ENCODE results near the gene EIF2B4. TPM values are rescaled to one million over a fixed set of nuclear protein-coding genes. Genes with fewer than 3 reads are reported as not detected.
"Not testable (repeated sequence)": the region's sequence is repeated elsewhere in the genome, so short reads cannot be mapped to it uniquely, and the experiment has no call there.

Gene EIF2B4
- total and polyA plus RNA-seq, 7 experiments from 2014 or later: 23.8 to 56.1 (median 42.2) TPM

GRCh38 chr2:27319839-27320238 is 50.3 kb downstream of the EIF2B4 start:
- H3K27me3 Mint-ChIP-seq; ATAC-seq; H3K9me3 Mint-ChIP-seq; intact Hi-C loops (cut with micrococcal nuclease); H3K9me3 ChIP-seq (ENCODE audit: control insufficient read depth in 2 of 3, low read length in 3 of 3); H3K27ac Mint-ChIP-seq; DNase-seq; H3K27ac ChIP-seq (ENCODE audit: low read depth, low read length); H3K4me3 Mint-ChIP-seq; H3K27me3 ChIP-seq (ENCODE audit: control insufficient read depth in 2 of 2, insufficient read depth in 2 of 2, low read length in 2 of 2); H3K4me3 ChIP-seq (ENCODE audit: low read length): not testable (repeated sequence)
- H3K4me1 Mint-ChIP-seq: peaks cover 12 to 30% (median 23%) of the 10 kb centered on the region in 7 donors
- ChIA-PET CTCF (interaction anchor here (1.4 kb wide), 1 partner anchor 17 kb away, joined by 6 read pairs; no protein-coding TSS in a partner anchor), POLR2A (interaction anchor here (0.7 to 1.1 kb wide), 2 partner anchors 8 to 574 kb away, joined by 3 to 4 read pairs; no protein-coding TSS in a partner anchor)
- H3K36me3 Mint-ChIP-seq: peaks cover 0 to 13% (median 0%) of the 10 kb centered on the region in 5 donors
- H3K36me3 ChIP-seq (ENCODE audit: control insufficient read depth in 2 of 3, insufficient read depth in 3 of 3, low read length in 3 of 3): peaks cover 0 to 29% (median 0%) of the 10 kb centered on the region in 3 experiments
- H3K4me1 ChIP-seq (ENCODE audit: control insufficient read depth in 2 of 2, insufficient read depth in 2 of 2, low read length in 2 of 2): peaks cover 17 to 22% of the 10 kb centered on the region in 2 donors

- Mint-ChIP-seq H3K27ac (no peak overlapping the region), H3K27me3 (no peaks in the 10 kb centered on the region), H3K4me3 (no peak overlapping the region), H3K9me3 (peaks cover 0 to 2% (median 0%) of the 10 kb centered on the region in 11 donors), H3K4me1 (peaks cover 4 to 11% (median 7%) of the 10 kb centered on the region in 7 donors), H3K36me3 (peaks cover 0 to 21% (median 4%) of the 10 kb centered on the region in 5 donors)
- intact Hi-C loops (cut with micrococcal nuclease): no loop called here
- CTCF ChIA-PET: interaction anchor here (1.0 to 1.4 kb wide), 2 partner anchors 14 to 29 kb away, joined by 3 to 4 read pairs; no protein-coding TSS in a partner anchor
- Histone ChIP-seq H3K9me3 (ENCODE audit: control insufficient read depth in 2 of 3, low read length in 3 of 3) (no peaks in the 10 kb centered on the region), H3K27ac (ENCODE audit: low read depth, low read length) (no peak overlapping the region), H3K27me3 (ENCODE audit: control insufficient read depth in 2 of 2, insufficient read depth in 2 of 2, low read length in 2 of 2) (no peaks in the 10 kb centered on the region), H3K4me3 (ENCODE audit: low read length) (no peak overlapping the region), H3K36me3 (ENCODE audit: control insufficient read depth in 2 of 3, insufficient read depth in 3 of 3, low read length in 3 of 3) (peaks cover 0 to 26% (median 0%) of the 10 kb centered on the region in 3 experiments), H3K4me1 (ENCODE audit: control insufficient read depth in 2 of 2, insufficient read depth in 2 of 2, low read length in 2 of 2) (peaks cover 2 to 5% of the 10 kb centered on the region in 2 donors)
- ATAC-seq: no peak
- POLR2A ChIA-PET: no interaction called here
- no peak for DNase-seq
These were observed 53.3 kb downstream of the EIF2B4 start for GRCh38 chr2:27316655-27317412.

DNA sequence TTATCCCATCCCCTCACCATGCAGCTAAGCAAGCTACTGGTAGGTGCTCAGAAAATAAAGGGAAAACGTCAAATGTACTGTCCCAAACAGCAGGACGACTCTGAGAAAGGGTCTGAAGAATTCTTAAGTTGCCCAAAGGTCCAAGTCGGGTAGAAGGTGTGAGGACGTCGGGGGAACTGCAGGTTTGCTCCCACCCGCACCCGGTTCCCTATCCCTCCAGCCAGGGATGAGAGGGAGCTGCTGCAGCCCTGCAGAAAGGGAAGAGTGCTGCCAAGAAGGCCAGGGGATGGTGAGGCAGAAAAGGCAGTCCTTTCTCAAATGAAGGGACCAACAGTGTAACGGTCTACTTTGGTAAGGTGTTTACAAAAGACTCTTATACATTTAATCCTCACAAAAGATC is 55.0 kb downstream of the EIF2B4 start:
- H3K27me3 ChIP-seq (ENCODE audit: control insufficient read depth in 2 of 2, insufficient read depth in 2 of 2, low read length in 2 of 2): no peaks in the 10 kb centered on the region
- H3K9me3 ChIP-seq (ENCODE audit: control insufficient read depth in 2 of 3, low read length in 3 of 3): no peaks in the 10 kb centered on the region
- ATAC-seq (no peak), DNase-seq (no peak)
- Mint-ChIP-seq H3K27me3 (no peaks in the 10 kb centered on the region), H3K9me3 (peaks cover 0 to 2% (median 0%) of the 10 kb centered on the region in 11 donors), H3K27ac (no peak overlapping the region), H3K36me3 (peaks cover 8 to 24% (median 13%) of the 10 kb centered on the region in 5 donors), H3K4me3 (no peak overlapping the region), H3K4me1 (no peaks in the 10 kb centered on the region)
- H3K27ac ChIP-seq (ENCODE audit: low read depth, low read length): no peak overlapping the region
- ChIA-PET CTCF (interaction anchor here (1.0 kb wide), 1 partner anchor 13 kb away, joined by 3 read pairs; no protein-coding TSS in a partner anchor), POLR2A (no interaction called here)
- no peak overlapping the region for H3K4me3 ChIP-seq (ENCODE audit: low read length)
- no peaks in the 10 kb centered on the region for H3K4me1 ChIP-seq (ENCODE audit: control insufficient read depth in 2 of 2, insufficient read depth in 2 of 2, low read length in 2 of 2)
- H3K36me3 ChIP-seq (ENCODE audit: control insufficient read depth in 2 of 3, insufficient read depth in 3 of 3, low read length in 3 of 3): peaks cover 0 to 32% (median 4%) of the 10 kb centered on the region in 3 experiments
- intact Hi-C loops (cut with micrococcal nuclease): no loop called here

- peaks cover 0 to 33% (median 4%) of the 10 kb centered on the region in 3 experiments for H3K36me3 ChIP-seq (ENCODE audit: control insufficient read depth in 2 of 3, insufficient read depth in 3 of 3, low read length in 3 of 3)
- DNase-seq (no peak), ATAC-seq (no peak)
- H3K4me3 Mint-ChIP-seq: no peak overlapping the region
- H3K4me1 ChIP-seq (ENCODE audit: control insufficient read depth in 2 of 2, insufficient read depth in 2 of 2, low read length in 2 of 2): no peaks in the 10 kb centered on the region
- H3K4me3 ChIP-seq (ENCODE audit: low read length): no peak overlapping the region
- H3K27ac Mint-ChIP-seq: peak overlapping the region in 1 of 9 donors; percentile 49
- ChIA-PET POLR2A (interaction anchor here (1.0 kb wide), 1 partner anchor 9 kb away, joined by 4 read pairs; the partner anchor contains the start of gene MPV17), CTCF (interaction anchor here (1.0 kb wide), 1 partner anchor 12 kb away, joined by 3 read pairs; no protein-coding TSS in a partner anchor)
- peaks cover 0 to 2% (median 0%) of the 10 kb centered on the region in 11 donors for H3K9me3 Mint-ChIP-seq
- H3K27ac ChIP-seq (ENCODE audit: low read depth, low read length): no peak overlapping the region
- H3K27me3 Mint-ChIP-seq: no peaks in the 10 kb centered on the region
- H3K4me1 Mint-ChIP-seq: peaks cover 0 to 2% (median 0%) of the 10 kb centered on the region in 7 donors
- no peaks in the 10 kb centered on the region for H3K9me3 ChIP-seq (ENCODE audit: control insufficient read depth in 2 of 3, low read length in 3 of 3)
- H3K36me3 Mint-ChIP-seq: peaks cover 10 to 27% (median 14%) of the 10 kb centered on the region in 5 donors
- no peaks in the 10 kb centered on the region for H3K27me3 ChIP-seq (ENCODE audit: control insufficient read depth in 2 of 2, insufficient read depth in 2 of 2, low read length in 2 of 2)
- intact Hi-C loops (cut with micrococcal nuclease): no loop called here
These were observed 55.4 kb downstream of the EIF2B4 start for GRCh38 chr2:27314709-27315108.

Other genes with a start within 250 kb of the EIF2B4 start
- gene ABHD1, start 246.5 kb downstream of the EIF2B4 start, total RNA-seq: 1 to 10 TPM in 3 of 5 experiments, under 1 TPM in 2; 0.53 to 2.0 (median 1.5) TPM
- gene ABHD1, start 246.5 kb downstream of the EIF2B4 start, polyA plus RNA-seq: under 1 TPM; 0.53 to 0.90 TPM
- gene PREB, start 235.7 kb downstream of the EIF2B4 start, total RNA-seq: 10 to 100 TPM; 25.4 to 72.3 (median 53.2) TPM
- 10 to 100 TPM; 47.0 to 71.9 TPM for gene PREB, start 235.7 kb downstream of the EIF2B4 start, polyA plus RNA-seq
- gene PRR30, start 230.9 kb downstream of the EIF2B4 start, total RNA-seq: not detected
- not detected for gene PRR30, start 230.9 kb downstream of the EIF2B4 start, polyA plus RNA-seq
- gene TCF23, start 221.3 kb downstream of the EIF2B4 start, total RNA-seq: not detected
- not detected for gene TCF23, start 221.3 kb downstream of the EIF2B4 start, polyA plus RNA-seq
- gene ATRAID, start 158.3 kb downstream of the EIF2B4 start, total RNA-seq: 100 to 1,000 TPM in 2 of 5 experiments, 10 to 100 TPM in 3; 71.0 to 113 (median 90.7) TPM
- gene ATRAID, start 158.3 kb downstream of the EIF2B4 start, polyA plus RNA-seq: 100 to 1,000 TPM; 320 to 391 TPM
- gene SLC5A6, start 158.1 kb downstream of the EIF2B4 start, total RNA-seq: 100 to 1,000 TPM in 1 of 5 experiments, 10 to 100 TPM in 4; 25.6 to 203 (median 44.3) TPM
- gene SLC5A6, start 158.1 kb downstream of the EIF2B4 start, polyA plus RNA-seq: 10 to 100 TPM; 13.2 to 21.7 TPM
- gene CAD, start 153.0 kb downstream of the EIF2B4 start, total RNA-seq: 10 to 100 TPM; 34.4 to 65.7 (median 45.4) TPM
- 10 to 100 TPM; 19.6 to 28.1 TPM for gene CAD, start 153.0 kb downstream of the EIF2B4 start, polyA plus RNA-seq
- under 1 TPM in 1 of 5 experiments, not detected in 4; 0.29 TPM for gene SLC30A3, start 107.3 kb downstream of the EIF2B4 start, total RNA-seq
- gene SLC30A3, start 107.3 kb downstream of the EIF2B4 start, polyA plus RNA-seq: under 1 TPM in 1 of 2 donors, not detected in 1; 0.56 TPM
- gene DNAJC5G, start 94.9 kb downstream of the EIF2B4 start, total RNA-seq: not detected
- gene DNAJC5G, start 94.9 kb downstream of the EIF2B4 start, polyA plus RNA-seq: not detected
- gene TRIM54, start 87.9 kb downstream of the EIF2B4 start, total RNA-seq: not detected
- not detected for gene TRIM54, start 87.9 kb downstream of the EIF2B4 start, polyA plus RNA-seq
- 1 to 10 TPM; 2.5 to 6.5 (median 4.6) TPM for gene UCN, start 61.9 kb downstream of the EIF2B4 start, total RNA-seq
- gene UCN, start 61.9 kb downstream of the EIF2B4 start, polyA plus RNA-seq: under 1 TPM; 0.35 to 0.81 TPM
- gene MPV17, start 47.2 kb downstream of the EIF2B4 start, total RNA-seq: 100 to 1,000 TPM in 1 of 5 experiments, 10 to 100 TPM in 4; 55.7 to 119 (median 94.4) TPM
- gene MPV17, start 47.2 kb downstream of the EIF2B4 start, polyA plus RNA-seq: 100 to 1,000 TPM; 133 to 145 TPM
- gene GTF3C2, start 13.6 kb downstream of the EIF2B4 start, total RNA-seq: 100 to 1,000 TPM in 1 of 5 experiments, 10 to 100 TPM in 4; 68.0 to 106 (median 78.3) TPM
- 10 to 100 TPM; 26.6 to 56.1 TPM for gene GTF3C2, start 13.6 kb downstream of the EIF2B4 start, polyA plus RNA-seq
- 100 to 1,000 TPM in 3 of 5 experiments, 10 to 100 TPM in 2; 71.0 to 128 (median 111) TPM for gene SNX17, start 278 bp upstream of the EIF2B4 start, total RNA-seq
- 100 to 1,000 TPM; 187 to 209 TPM for gene SNX17, start 278 bp upstream of the EIF2B4 start, polyA plus RNA-seq
- 10 to 100 TPM; 15.6 to 23.2 (median 19.2) TPM for gene ZNF513, start 10.4 kb upstream of the EIF2B4 start, total RNA-seq
- gene ZNF513, start 10.4 kb upstream of the EIF2B4 start, polyA plus RNA-seq: 1 to 10 TPM; 2.6 to 8.1 TPM
- 100 to 1,000 TPM in 1 of 5 experiments, 10 to 100 TPM in 4; 39.5 to 101 (median 45.1) TPM for gene PPM1G, start 39.3 kb upstream of the EIF2B4 start, total RNA-seq
- 100 to 1,000 TPM in 1 of 2 donors, 10 to 100 TPM in 1; 74.4 to 107 TPM for gene PPM1G, start 39.3 kb upstream of the EIF2B4 start, polyA plus RNA-seq
- 100 to 1,000 TPM in 4 of 5 experiments, 10 to 100 TPM in 1; 94.4 to 181 (median 121) TPM for gene NRBP1, start 58.3 kb upstream of the EIF2B4 start, total RNA-seq
- 100 to 1,000 TPM in 1 of 2 donors, 10 to 100 TPM in 1; 70.0 to 124 TPM for gene NRBP1, start 58.3 kb upstream of the EIF2B4 start, polyA plus RNA-seq
- gene KRTCAP3, start 72.0 kb upstream of the EIF2B4 start, total RNA-seq: 10 to 100 TPM in 3 of 5 experiments, 1 to 10 TPM in 2; 5.7 to 27.1 (median 11.5) TPM
- 1 to 10 TPM in 1 of 2 donors, under 1 TPM in 1; 0.39 to 2.6 TPM for gene KRTCAP3, start 72.0 kb upstream of the EIF2B4 start, polyA plus RNA-seq
- 10 to 100 TPM; 12.3 to 35.8 (median 22.2) TPM for gene IFT172, start 119.4 kb upstream of the EIF2B4 start, total RNA-seq
- 1 to 10 TPM; 1.4 to 4.6 TPM for gene IFT172, start 119.4 kb upstream of the EIF2B4 start, polyA plus RNA-seq
- gene FNDC4, start 124.9 kb upstream of the EIF2B4 start, total RNA-seq: not detected
- gene FNDC4, start 124.9 kb upstream of the EIF2B4 start, polyA plus RNA-seq: not detected
- gene GCKR, start 126.5 kb upstream of the EIF2B4 start, total RNA-seq: not detected
- not detected for gene GCKR, start 126.5 kb upstream of the EIF2B4 start, polyA plus RNA-seq
- gene ZNF512, start 212.7 kb upstream of the EIF2B4 start, total RNA-seq: 10 to 100 TPM; 26.6 to 64.6 (median 50.1) TPM
- gene ZNF512, start 212.7 kb upstream of the EIF2B4 start, polyA plus RNA-seq: 10 to 100 TPM; 43.4 to 48.6 TPM